HCT116 (cell line): ENCODE measurements around the gene TUBA3E.
"Not testable (repeated sequence)": the region's sequence is repeated elsewhere in the genome, so short reads cannot be mapped to it uniquely, and the experiment has no call there.

Experiments
- CTCF ChIP-seq, 3 experiments: fragments of 200-600 bp in 1 of 3; sonication (generic) in 1 of 3; IDR thresholded peaks in 2 of 3; conservative IDR thresholded peaks in 1 of 3; 2 replicates each; pipeline ENCODE4 v1.5.1; 2012 to 2017; ENCODE audit warnings: low read depth in 2 of 3, low read length in 2 of 3, antibody characterized with exemption in 1 of 3, borderline replicate concordance in 1 of 3, control low read depth in 1 of 3, mild to moderate bottlenecking in 1 of 3, mixed read lengths in 1 of 3, mixed run types in 1 of 3, moderate library complexity in 1 of 3; ENCODE audit not compliant: insufficient read depth in 1 of 3
- EZH2 ChIP-seq: fragments of 200-600 bp; sonication (generic); IDR thresholded peaks from 2 replicates; pipeline ENCODE4 v1.6.1; 2017; ENCODE audit warnings: antibody characterized with exemption, mixed run types
- EZH2phosphoT487 ChIP-seq: fragments of 200-600 bp; IDR thresholded peaks from 2 replicates; pipeline ENCODE4 v1.6.1; 2018; ENCODE audit warnings: antibody characterized with exemption, borderline replicate concordance
- MAX ChIP-seq: IDR thresholded peaks from 2 replicates; pipeline ENCODE4 v1.6.1; 2012
- POLR2A ChIP-seq: IDR thresholded peaks from 2 replicates; pipeline ENCODE4 v1.7.0; 2011; ENCODE audit warnings: borderline replicate concordance; ENCODE audit not compliant: insufficient read depth, insufficient read length; ENCODE audit errors: extremely low read depth
- POLR2AphosphoS5 ChIP-seq: IDR thresholded peaks from 2 replicates; pipeline ENCODE4 v1.6.1; 2011; ENCODE audit warnings: mild to moderate bottlenecking, low read depth, low read length, moderate library complexity
- RAD21 ChIP-seq: IDR thresholded peaks from 2 replicates; pipeline ENCODE4 v1.6.1; 2012; ENCODE audit warnings: low read depth, mild to moderate bottlenecking
- REST ChIP-seq: IDR thresholded peaks from 2 replicates; pipeline ENCODE4 v1.6.1; 2012; ENCODE audit warnings: low read depth
- TCF7L2 ChIP-seq: IDR thresholded peaks from 2 replicates; pipeline ENCODE4 v1.7.0; 2011; ENCODE audit warnings: borderline replicate concordance, inconsistent platforms; ENCODE audit not compliant: insufficient read depth, insufficient read length; ENCODE audit errors: extremely low read depth
- ZFX ChIP-seq: fragments of 450-650 bp; IDR thresholded peaks from 2 replicates; pipeline ENCODE4 v1.6.1; 2017
- ZNF274 ChIP-seq: fragments of 200-500 bp; sonication (Bioruptor generic); IDR thresholded peaks from 2 replicates; pipeline ENCODE4 v1.6.1; 2014; ENCODE audit warnings: mild to moderate bottlenecking, low read depth, low read length, inconsistent platforms

GRCh38 chr2:130182826-130183511, 15.3 kb downstream of the TUBA3E start:
- TF ChIP-seq ZFX; RAD21; CTCF (IDR thresholded peaks at IDR 0.05 in 2 of 3, conservative IDR thresholded peaks at IDR 0.05 in 1 of 3; ENCODE audit: borderline replicate concordance in 1 of 3, insufficient read depth in 1 of 3, low read depth in 2 of 3, low read length in 2 of 3); MAX; POLR2A; EZH2phosphoT487; REST; EZH2; TCF7L2; ZNF274; POLR2AphosphoS5: not testable (repeated sequence)
